GM21619 (cell line): ENCODE data around the gene FFAR4.

ENCODE experiments used
- ATAC-seq: cut with Tn5 transposase; IDR thresholded peaks from one replicate; pipeline ENCODE4 v1.9.1; 2021; ENCODE audit not compliant: unreplicated experiment

FFAR4 gene

DNA sequence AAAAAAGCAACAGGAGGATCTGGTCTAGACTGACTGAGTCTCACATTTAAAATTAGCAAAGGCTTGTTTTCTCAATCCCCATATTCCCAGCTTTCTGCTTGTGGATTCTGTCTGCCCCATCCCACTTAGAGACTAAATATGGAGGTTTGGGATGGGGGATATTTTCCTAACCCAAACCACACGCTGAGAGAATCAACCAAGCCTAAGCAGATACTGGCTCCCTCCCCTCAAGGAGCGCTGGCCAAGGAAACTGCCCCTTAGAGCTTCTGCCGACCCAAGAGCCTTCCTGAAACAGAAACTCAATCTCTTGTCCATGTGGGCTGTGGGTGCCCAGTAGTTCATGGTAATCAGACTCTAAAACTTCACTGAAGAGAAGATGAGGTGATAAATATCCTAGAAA lies 3.9 kb downstream of the FFAR4 start:
- ATAC-seq = no peak

GRCh38 chr10:93572606-93573005 lies 6.1 kb downstream of the FFAR4 start:
- ATAC-seq = no peak

GRCh38 chr10:93573051-93573909 lies 6.8 kb downstream of the FFAR4 start:
- no peak for ATAC-seq

- ATAC-seq = no peak
Measured at GRCh38 chr10:93573924-93574323, 7.5 kb downstream of the FFAR4 start.

- no peak for ATAC-seq
Measured at GRCh38 chr10:93576888-93577287, 10.4 kb downstream of the FFAR4 start.

- no peak for ATAC-seq
Measured at GRCh38 chr10:93577565-93577964, 11.1 kb downstream of the FFAR4 start.

DNA sequence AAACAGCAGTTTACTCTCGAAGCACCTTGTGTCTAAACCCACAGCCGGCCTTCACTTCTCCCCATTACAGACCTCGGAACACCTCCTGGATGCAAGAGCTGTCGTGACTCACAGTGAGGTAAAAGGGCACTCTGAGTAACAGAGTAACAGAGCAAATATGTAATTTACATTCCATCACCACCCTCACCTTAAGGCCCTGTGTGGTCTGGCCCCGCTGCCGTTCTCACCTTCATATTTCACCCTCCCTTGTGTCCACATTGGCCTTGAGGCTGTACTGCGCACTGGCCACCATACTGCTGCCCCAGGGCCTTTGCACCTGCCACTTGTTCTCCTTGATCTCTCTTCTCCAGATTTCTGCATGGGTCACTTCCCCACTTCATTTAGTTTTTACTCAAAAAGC lies 12.6 kb downstream of the FFAR4 start:
- no peak for ATAC-seq

- no peak for ATAC-seq
Measured at GRCh38 chr10:93579985-93580711, 13.7 kb downstream of the FFAR4 start.

DNA sequence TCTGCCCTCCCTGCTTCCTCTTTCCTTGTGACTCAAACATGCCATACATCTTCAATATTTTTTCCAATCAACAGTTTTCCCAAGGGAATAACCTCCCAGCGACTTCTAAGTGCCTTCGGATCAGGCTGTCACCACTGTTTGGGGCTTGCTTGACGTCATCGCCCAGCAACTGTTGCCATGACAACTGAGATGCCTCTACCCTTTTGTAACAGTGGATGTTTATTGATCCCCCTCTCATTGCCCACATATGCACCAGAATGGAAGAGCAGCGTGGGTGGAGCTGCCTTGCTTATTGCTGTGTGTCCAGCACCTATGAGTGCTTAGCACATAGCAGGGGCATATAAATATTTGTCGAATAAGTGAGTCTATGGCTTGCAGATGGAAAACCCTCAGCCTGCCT lies 14.4 kb downstream of the FFAR4 start:
- ATAC-seq = no peak

- no peak for ATAC-seq
Measured at GRCh38 chr10:93584445-93584844, 18.0 kb downstream of the FFAR4 start.

- no peak for ATAC-seq
Measured at GRCh38 chr10:93589648-93590562, 23.4 kb downstream of the FFAR4 start.

- no peak for ATAC-seq
Measured at GRCh38 chr10:93590638-93591037, 24.2 kb downstream of the FFAR4 start.

DNA sequence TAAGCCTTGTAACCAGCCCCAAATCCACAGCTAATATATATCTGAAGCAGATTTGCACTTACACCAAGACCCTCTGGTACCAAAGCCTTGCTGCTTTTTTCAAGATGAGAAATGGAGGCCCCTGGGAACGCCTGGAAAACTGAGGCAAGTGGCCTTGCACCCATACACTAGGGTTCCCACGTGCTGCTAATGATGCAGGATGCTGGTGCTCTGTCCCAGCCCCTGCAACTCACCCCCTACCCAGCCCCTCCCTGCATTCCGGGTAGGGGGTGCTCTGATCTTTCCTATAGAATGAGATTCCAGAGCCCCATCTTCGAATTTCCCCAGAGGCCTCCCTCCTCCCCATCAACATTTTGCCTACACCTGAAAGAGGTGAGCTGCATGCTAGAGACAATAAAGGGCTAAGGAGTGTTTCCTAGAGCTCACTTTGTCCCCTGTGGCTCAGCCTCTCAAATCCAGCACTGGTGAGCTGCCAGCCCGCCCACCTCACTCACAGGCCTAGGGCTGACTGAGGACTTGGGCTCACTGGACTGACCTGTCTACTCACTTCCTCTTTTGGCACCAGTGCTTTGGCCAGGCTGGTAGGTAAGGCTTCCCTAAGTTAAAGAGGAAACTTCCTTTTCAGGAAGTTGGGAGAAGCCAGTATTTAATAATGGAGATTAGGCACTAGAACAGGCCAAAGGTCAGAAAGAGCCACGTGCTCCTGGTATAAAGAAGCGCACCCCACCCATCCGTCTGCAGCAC lies 24.8 kb downstream of the FFAR4 start:
- ATAC-seq = no peak

GRCh38 chr10:93593254-93593653 lies 26.8 kb downstream of the FFAR4 start:
- no peak for ATAC-seq

DNA sequence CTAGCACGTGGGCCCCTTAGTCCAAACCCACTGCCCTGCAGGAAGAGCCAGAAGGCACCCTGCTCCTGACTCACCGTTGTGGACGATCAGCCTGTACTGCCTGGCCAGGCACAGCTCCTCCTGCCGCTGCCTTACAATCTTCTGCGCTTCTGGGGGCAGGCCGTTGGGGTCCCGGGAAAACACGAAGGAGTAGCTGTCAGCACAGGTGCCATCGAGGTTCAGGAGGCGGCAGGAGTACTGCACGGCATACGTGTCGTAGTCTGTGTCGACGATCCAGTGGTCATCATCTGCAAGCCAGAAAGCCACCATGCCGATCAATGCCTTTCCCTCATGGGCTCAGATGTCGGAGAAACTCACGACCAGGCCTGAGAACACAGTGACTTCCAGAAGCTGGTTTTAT lies 27.3 kb downstream of the FFAR4 start:
- ATAC-seq = no peak

DNA sequence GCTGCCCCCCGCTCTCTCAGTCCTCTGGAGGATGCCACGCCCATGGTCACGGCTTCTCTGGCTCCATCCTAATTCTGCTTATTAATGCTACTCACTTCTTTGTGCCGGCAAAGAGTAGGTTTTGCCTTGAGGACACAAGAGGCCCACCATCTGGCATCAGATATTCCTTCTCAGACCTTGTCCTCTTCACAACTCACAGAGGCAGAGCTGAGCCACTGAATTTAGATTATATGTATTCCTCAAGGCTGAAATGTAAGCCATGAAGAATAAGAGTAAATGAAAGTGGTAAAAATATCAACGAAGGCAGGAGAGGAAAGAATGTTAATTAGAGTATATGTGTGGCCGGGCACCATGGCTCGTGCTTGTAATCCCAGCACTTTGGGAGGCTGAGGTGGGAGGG lies 28.1 kb downstream of the FFAR4 start:
- ATAC-seq = no peak

GRCh38 chr10:93595378-93596161 lies 29.1 kb downstream of the FFAR4 start:
- no peak for ATAC-seq

DNA sequence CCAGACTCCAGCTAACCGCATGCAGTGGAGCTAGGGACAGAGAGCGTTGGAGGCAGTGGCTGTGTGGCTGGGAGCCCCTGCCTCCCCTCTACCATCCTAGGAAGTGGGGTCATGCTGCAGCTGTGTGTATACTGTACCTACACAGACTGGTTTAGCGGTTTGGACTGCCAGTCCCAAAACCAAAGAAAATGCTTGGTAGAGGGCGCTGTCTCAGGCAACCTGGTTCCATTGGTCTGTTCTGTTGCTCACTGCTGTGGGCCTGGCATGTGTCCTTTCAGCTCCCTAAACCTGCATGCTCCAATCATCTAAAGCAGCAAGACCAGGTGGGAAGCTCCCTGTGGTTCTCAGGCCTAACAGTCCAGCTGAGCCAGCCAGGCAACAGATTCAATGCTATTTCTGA lies 30.1 kb downstream of the FFAR4 start:
- no peak for ATAC-seq

DNA sequence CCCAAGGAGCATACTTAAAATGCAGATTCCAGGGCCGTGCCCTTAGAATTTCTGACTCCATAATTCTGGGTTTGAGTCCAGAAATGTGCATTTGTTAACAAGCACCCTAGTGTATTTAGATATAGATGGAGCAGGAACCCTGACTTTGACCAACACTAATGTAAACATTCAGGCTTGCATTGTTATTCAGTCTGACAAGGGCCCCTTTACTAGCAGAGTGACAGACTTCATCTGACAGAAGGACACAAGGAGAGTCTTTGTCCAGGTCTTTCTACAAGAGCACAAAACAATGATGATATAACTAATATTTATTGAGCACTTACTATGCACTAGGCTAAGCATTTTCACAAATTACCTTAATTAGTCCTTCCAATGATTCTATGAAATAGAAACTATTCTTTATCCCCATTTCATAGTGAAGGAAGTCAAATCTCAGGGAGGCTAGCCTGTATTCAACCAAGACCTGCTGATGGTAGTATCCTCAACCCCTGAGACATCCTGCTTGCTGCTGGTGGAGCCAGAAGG lies 30.7 kb downstream of the FFAR4 start:
- no peak for ATAC-seq

DNA sequence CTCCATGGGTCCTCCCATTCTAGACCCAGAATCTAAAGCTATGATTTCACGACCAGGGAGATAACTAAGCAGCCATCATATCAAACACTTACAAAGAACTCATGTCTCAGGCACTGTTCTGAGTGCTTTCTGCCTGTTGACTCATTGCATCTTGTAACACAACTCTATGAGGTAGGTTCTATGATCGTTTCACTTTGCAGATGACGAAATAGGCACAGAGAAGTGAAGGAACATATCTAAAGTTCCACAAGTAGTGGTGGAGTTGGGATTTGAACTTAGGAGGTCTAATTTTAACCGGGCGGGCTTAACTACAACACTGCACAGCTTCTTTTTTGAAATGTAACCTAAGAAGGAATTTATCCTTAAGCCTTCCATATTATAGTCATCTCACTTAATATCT lies 31.7 kb downstream of the FFAR4 start:
- no peak for ATAC-seq
